ENCODE data around the gene DFFB.

The DFFB gene

GRCh38 chr1:3880429-3881192 lies 23.3 kb downstream of the DFFB start:
- H3K9ac ChIP-seq (ENCODE audit: low read length), result no peak overlapping the region
- no peak overlapping the region for H3K4me3 ChIP-seq (ENCODE audit: low read length)
- H3K36me3 ChIP-seq (ENCODE audit: control insufficient read depth, insufficient read depth, low read length), result no peaks in the 10 kb centered on the region
- H3K9me3 ChIP-seq (ENCODE audit: control insufficient read depth, low read length), result no peaks in the 10 kb centered on the region
- H3K27me3 ChIP-seq (ENCODE audit: control insufficient read depth, insufficient read depth, low read length), result no peaks in the 10 kb centered on the region
- no peaks in the 10 kb centered on the region for H3K4me1 ChIP-seq (ENCODE audit: control insufficient read depth, insufficient read depth, low read length)

GRCh38 chr1:3881193-3881480 lies 23.9 kb downstream of the DFFB start:
- no peak overlapping the region for H3K4me3 ChIP-seq (ENCODE audit: low read length)
- no peaks in the 10 kb centered on the region for H3K9me3 ChIP-seq (ENCODE audit: control insufficient read depth, low read length)
- H3K27me3 ChIP-seq (ENCODE audit: control insufficient read depth, insufficient read depth, low read length), result no peaks in the 10 kb centered on the region
- H3K4me1 ChIP-seq (ENCODE audit: control insufficient read depth, insufficient read depth, low read length), result no peaks in the 10 kb centered on the region
- H3K36me3 ChIP-seq (ENCODE audit: control insufficient read depth, insufficient read depth, low read length), result no peaks in the 10 kb centered on the region
- H3K9ac ChIP-seq (ENCODE audit: low read length), result no peak overlapping the region

- no peaks in the 10 kb centered on the region for H3K27me3 ChIP-seq (ENCODE audit: control insufficient read depth, insufficient read depth, low read length)
- no peak overlapping the region for H3K9ac ChIP-seq (ENCODE audit: low read length)
- H3K36me3 ChIP-seq (ENCODE audit: control insufficient read depth, insufficient read depth, low read length), result peaks cover 8% of the 10 kb centered on the region
- H3K4me3 ChIP-seq (ENCODE audit: low read length), result no peak overlapping the region
- no peaks in the 10 kb centered on the region for H3K4me1 ChIP-seq (ENCODE audit: control insufficient read depth, insufficient read depth, low read length)
- no peaks in the 10 kb centered on the region for H3K9me3 ChIP-seq (ENCODE audit: control insufficient read depth, low read length)
Observed at GRCh38 chr1:3883194-3883925, 26.1 kb downstream of the DFFB start.

- no peak overlapping the region for H3K9ac ChIP-seq (ENCODE audit: low read length)
- no peak overlapping the region for H3K4me3 ChIP-seq (ENCODE audit: low read length)
- H3K36me3 ChIP-seq (ENCODE audit: control insufficient read depth, insufficient read depth, low read length), result peaks cover 8% of the 10 kb centered on the region
- H3K9me3 ChIP-seq (ENCODE audit: control insufficient read depth, low read length), result no peaks in the 10 kb centered on the region
- H3K27me3 ChIP-seq (ENCODE audit: control insufficient read depth, insufficient read depth, low read length), result no peaks in the 10 kb centered on the region
- H3K4me1 ChIP-seq (ENCODE audit: control insufficient read depth, insufficient read depth, low read length), result no peaks in the 10 kb centered on the region
Observed at GRCh38 chr1:3884966-3885365, 27.7 kb downstream of the DFFB start.

GRCh38 chr1:3885611-3886010 lies 28.3 kb downstream of the DFFB start:
- H3K4me1 ChIP-seq (ENCODE audit: control insufficient read depth, insufficient read depth, low read length), result no peaks in the 10 kb centered on the region
- H3K9ac ChIP-seq (ENCODE audit: low read length), result no peak overlapping the region
- H3K27me3 ChIP-seq (ENCODE audit: control insufficient read depth, insufficient read depth, low read length), result no peaks in the 10 kb centered on the region
- H3K4me3 ChIP-seq (ENCODE audit: low read length), result no peak overlapping the region
- H3K36me3 ChIP-seq (ENCODE audit: control insufficient read depth, insufficient read depth, low read length), result peaks cover 8% of the 10 kb centered on the region
- H3K9me3 ChIP-seq (ENCODE audit: control insufficient read depth, low read length), result no peaks in the 10 kb centered on the region

- no peak overlapping the region for H3K4me3 ChIP-seq (ENCODE audit: low read length)
- H3K27me3 ChIP-seq (ENCODE audit: control insufficient read depth, insufficient read depth, low read length), result no peaks in the 10 kb centered on the region
- peaks cover 8% of the 10 kb centered on the region for H3K36me3 ChIP-seq (ENCODE audit: control insufficient read depth, insufficient read depth, low read length)
- no peak overlapping the region for H3K9ac ChIP-seq (ENCODE audit: low read length)
- no peaks in the 10 kb centered on the region for H3K4me1 ChIP-seq (ENCODE audit: control insufficient read depth, insufficient read depth, low read length)
- H3K9me3 ChIP-seq (ENCODE audit: control insufficient read depth, low read length), result no peaks in the 10 kb centered on the region
Observed at GRCh38 chr1:3886106-3886670, 28.9 kb downstream of the DFFB start.

- peaks cover 8% of the 10 kb centered on the region for H3K36me3 ChIP-seq (ENCODE audit: control insufficient read depth, insufficient read depth, low read length)
- H3K9me3 ChIP-seq (ENCODE audit: control insufficient read depth, low read length), result no peaks in the 10 kb centered on the region
- no peak overlapping the region for H3K4me3 ChIP-seq (ENCODE audit: low read length)
- no peak overlapping the region for H3K9ac ChIP-seq (ENCODE audit: low read length)
- H3K4me1 ChIP-seq (ENCODE audit: control insufficient read depth, insufficient read depth, low read length), result no peaks in the 10 kb centered on the region
- H3K27me3 ChIP-seq (ENCODE audit: control insufficient read depth, insufficient read depth, low read length), result no peaks in the 10 kb centered on the region
Observed at GRCh38 chr1:3886691-3887090, 29.4 kb downstream of the DFFB start.

- Histone ChIP-seq H3K36me3 (ENCODE audit: control insufficient read depth, insufficient read depth, low read length) (peaks cover 8% of the 10 kb centered on the region), H3K9me3 (ENCODE audit: control insufficient read depth, low read length) (no peaks in the 10 kb centered on the region), H3K9ac (ENCODE audit: low read length) (no peak overlapping the region), H3K4me1 (ENCODE audit: control insufficient read depth, insufficient read depth, low read length) (no peaks in the 10 kb centered on the region), H3K27me3 (ENCODE audit: control insufficient read depth, insufficient read depth, low read length) (no peaks in the 10 kb centered on the region), H3K4me3 (ENCODE audit: low read length) (no peak overlapping the region)
Observed at GRCh38 chr1:3888301-3888700, 31.0 kb downstream of the DFFB start.

- Histone ChIP-seq H3K36me3 (ENCODE audit: control insufficient read depth, insufficient read depth, low read length) (peaks cover 8% of the 10 kb centered on the region), H3K9me3 (ENCODE audit: control insufficient read depth, low read length) (no peaks in the 10 kb centered on the region), H3K4me3 (ENCODE audit: low read length) (no peak overlapping the region), H3K27me3 (ENCODE audit: control insufficient read depth, insufficient read depth, low read length) (no peaks in the 10 kb centered on the region), H3K9ac (ENCODE audit: low read length) (no peak overlapping the region), H3K4me1 (ENCODE audit: control insufficient read depth, insufficient read depth, low read length) (no peaks in the 10 kb centered on the region)
Observed at GRCh38 chr1:3889936-3890335, 32.7 kb downstream of the DFFB start.

- Histone ChIP-seq H3K9ac (ENCODE audit: low read length) (no peak overlapping the region), H3K9me3 (ENCODE audit: control insufficient read depth, low read length) (no peaks in the 10 kb centered on the region), H3K27me3 (ENCODE audit: control insufficient read depth, insufficient read depth, low read length) (no peaks in the 10 kb centered on the region), H3K4me3 (ENCODE audit: low read length) (no peak overlapping the region), H3K36me3 (ENCODE audit: control insufficient read depth, insufficient read depth, low read length) (peaks cover 8% of the 10 kb centered on the region), H3K4me1 (ENCODE audit: control insufficient read depth, insufficient read depth, low read length) (no peaks in the 10 kb centered on the region)
Observed at GRCh38 chr1:3890389-3891328, 33.4 kb downstream of the DFFB start.

GRCh38 chr1:3891329-3891865 lies 34.1 kb downstream of the DFFB start:
- H3K36me3 ChIP-seq (ENCODE audit: control insufficient read depth, insufficient read depth, low read length), result peaks cover 7% of the 10 kb centered on the region
- H3K4me3 ChIP-seq (ENCODE audit: low read length), result no peak overlapping the region
- H3K4me1 ChIP-seq (ENCODE audit: control insufficient read depth, insufficient read depth, low read length), result no peaks in the 10 kb centered on the region
- H3K9me3 ChIP-seq (ENCODE audit: control insufficient read depth, low read length), result no peaks in the 10 kb centered on the region
- no peak overlapping the region for H3K9ac ChIP-seq (ENCODE audit: low read length)
- H3K27me3 ChIP-seq (ENCODE audit: control insufficient read depth, insufficient read depth, low read length), result no peaks in the 10 kb centered on the region

Data from mucosa of stomach (tissue), 1 donor.